Activated CD8-positive, alpha-beta memory T cell treated with anti-CD3 and anti-CD28 coated beads, Interleukin-2, amount 50 U/mL, for 1 hour (primary cell): ENCODE measurements around the gene MTX2.

Source experiments
- DNase-seq: peaks from one replicate; pipeline ENCODE4 v3.0.0-alpha.2; 2020; ENCODE audit errors: extremely low read depth

The MTX2 gene

DNA sequence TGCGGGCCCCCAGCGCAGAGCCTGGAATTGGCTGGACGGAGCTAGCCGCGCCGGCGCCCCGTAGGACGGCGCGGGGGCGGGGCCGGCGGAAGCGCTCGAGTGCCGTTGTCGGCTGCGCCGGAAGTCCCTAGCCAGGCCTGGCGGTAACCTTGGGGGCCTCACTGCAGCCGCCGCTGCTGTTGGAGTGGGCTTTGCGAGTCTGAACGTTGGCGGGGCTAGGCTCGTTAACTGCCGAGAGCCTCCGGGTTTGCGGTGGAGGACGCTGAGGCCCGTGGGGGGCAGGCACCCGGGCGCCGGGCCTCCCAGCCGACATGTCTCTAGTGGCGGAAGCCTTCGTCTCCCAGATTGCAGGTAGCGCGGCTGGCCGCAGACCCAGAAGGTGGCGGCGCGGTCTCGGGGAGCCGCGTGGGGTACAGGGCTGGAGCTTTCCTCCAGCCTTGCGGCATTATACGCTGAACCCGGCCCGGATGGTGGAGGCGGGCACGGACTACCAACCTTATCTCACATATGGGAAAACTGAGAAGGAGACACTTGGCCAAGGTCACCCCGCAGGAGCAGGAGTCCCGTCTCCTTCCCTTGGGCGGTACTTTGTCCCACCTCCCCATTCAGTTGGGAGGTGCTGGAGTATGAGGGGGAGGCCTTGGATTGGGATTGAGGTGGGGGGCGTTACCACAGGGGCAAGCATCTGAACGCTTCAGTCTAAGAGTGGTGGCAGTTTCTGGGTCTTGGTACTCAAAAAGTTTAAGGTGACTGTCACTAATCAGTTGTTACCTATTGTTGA, at the start of gene MTX2:
MTX2 (plus strand) TSS at position 124 of the 781 bp plus-strand sequence; CDS start at position 312, 188 bp downstream.
- peak; percentile 27 for DNase-seq

DNA sequence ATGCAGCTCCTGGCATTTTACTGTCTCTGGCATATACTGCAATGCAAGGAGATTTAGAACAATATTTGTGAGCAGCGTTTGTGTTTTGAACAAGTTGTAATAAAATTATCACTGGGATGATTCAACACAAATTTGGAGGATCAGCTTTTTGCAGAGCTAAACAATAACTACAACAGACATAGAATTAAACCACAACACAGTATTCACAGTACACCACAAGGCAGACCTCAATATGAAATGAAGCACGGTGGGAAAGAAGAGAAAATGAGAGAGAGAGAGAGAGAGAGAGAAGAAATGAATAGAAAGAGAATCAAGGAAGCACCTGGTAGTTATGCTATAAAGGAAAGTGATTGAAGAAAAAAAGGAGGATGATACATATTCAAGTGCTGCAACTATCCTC, 41.4 kb upstream of the MTX2 start:
- DNase-seq, result no peak

DNA sequence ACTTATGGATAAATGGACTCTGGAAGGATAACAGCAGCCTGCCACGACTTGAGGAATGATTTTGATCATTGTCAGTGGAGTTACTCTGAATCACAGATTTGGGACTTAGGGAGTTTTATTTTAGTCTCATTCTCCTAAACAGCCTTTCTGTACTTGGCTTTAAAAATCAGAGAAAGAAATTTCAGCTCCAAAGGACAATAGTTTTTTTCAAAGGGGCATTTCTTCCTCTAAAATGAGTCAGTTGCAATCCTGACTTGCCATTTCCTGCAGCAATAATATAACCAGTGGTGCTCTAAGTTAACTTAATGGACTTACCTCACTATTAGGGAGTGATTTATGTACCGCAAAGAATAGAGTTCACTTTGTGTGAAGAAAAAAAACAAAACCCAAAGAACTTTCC, 35.1 kb upstream of the MTX2 start:
- DNase-seq, result no peak

DNA sequence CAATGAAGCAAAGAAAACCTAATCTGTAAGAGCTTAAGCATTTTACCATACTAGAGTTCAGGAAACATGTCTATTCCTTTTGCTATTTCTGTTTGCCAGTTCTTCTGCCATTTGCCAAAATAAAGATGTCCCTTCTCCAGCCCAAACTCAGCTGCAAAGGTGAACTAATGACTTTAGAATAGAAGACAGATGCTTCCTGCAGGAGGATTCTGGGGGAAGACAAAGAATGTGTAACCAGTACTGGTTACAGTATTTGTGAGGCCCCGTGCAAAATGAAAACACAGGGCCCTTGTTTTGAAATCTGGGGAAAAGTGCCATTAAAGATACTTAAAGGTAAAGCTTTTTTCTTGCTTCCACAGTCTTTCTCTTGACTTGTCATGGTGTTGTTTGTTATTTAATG, 34.3 kb upstream of the MTX2 start:
- no peak for DNase-seq

DNA sequence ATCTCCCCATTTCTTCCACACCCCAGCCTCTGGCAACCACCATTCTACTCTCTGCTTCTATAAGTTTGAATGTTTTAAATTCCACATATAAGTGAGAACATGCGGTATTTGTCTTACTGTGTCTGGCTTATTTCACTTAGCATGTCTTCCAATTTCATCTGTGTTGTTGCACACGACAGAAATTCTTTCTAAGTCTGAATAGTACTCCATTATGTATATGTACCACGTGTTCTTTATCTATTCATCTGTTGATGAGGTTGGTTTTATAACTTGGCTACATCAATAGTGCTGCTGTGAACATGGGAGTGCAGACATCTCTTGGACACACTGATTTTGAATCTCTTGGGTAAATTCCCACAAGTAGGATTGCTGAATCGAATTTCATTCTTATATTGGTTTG, 31.8 kb upstream of the MTX2 start:
- DNase-seq, result no peak

DNA sequence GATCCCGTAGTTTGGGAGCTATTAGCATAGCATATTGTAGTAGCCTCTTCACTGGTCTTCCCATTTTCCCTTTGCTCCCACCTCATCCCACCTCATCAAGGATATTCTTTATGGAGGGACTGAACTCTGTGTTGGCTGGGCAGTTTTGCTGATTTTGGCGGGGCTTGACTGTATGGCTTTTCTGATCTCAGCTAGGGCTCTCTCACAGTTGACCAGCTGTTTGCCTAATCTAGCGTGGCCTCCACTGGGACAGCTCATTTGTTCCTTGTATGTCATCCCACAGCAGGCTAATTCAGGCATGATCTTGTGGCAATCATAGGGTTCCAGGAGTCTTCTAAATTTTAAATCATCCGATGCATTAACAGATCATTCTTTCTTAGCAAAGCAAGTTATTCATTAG, 30.2 kb upstream of the MTX2 start:
- no peak for DNase-seq

DNA sequence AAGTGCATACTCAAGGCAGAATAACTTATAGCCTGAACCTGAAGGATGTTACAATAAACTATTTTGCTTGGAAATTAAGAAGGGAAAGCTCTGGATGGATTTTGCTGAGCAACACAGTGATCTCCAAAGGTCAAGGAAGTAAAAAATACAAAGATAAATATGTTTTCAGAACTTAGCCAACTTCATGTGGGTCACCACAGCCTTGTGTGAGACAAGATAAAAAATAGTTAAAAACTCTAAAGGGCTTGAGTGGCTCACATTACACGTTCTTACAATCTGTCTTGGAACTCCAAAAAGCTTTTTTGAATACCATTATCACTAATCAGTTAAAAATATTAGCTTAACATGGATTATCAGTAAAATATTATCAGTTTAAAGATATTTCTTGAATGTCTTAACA, 28.9 kb upstream of the MTX2 start:
- DNase-seq, result no peak

DNA sequence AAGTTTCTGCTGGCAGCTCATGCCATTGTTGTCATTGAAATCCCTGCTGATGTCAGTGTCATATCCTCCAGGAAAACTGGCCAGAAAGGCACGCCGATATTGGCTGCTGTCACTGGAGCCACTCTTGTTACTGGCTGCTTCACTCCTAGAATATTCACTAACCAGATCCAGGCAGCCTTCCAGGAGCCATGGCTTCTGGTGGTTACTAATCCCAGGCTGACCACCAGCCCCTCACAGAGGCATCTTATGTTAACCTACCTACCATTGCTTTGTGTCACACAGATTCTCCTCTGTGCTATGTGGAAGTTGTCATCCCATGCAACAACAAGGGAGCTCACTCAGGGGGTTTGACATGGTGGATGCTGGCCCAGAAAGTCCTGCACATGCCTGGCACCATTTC, 27.0 kb upstream of the MTX2 start:
- no peak for DNase-seq

DNA sequence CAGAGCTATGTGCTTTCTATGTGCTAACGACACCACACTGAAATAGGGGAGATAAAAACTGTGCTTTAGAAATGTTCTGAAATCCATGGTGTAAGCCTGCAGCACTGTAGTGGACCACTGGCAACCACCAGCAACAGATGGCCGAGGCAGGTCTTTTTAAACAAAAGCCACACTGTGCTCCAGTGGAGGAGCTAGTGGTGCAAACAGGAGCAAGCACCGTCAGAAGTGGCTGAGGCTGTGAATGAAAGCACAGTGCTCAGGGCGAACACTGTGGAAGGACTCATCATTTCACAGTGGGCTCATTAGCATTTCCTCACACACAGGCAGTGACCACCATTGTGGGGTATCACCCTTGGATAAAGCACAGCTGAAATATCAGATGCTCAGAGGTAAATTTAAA, 22.9 kb upstream of the MTX2 start:
- no peak for DNase-seq

DNA sequence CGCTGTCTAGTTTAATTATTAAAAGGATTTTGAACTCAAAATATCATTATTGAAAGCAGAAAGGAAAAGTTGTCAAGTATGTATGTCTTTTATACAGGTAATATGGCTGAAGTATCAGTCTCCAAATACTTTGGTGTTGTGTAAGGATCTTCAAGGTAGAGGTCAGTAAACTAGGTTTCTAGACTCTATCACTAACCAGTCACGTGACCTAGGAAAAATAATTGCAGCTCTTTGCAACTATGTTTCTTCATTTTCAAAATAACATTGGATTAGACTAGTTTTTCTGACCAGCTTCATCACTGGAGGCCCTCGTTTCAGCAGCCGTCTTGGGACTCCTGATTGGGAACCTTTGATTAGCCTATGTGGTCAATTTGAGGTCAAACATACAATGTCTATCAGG, 21.4 kb upstream of the MTX2 start:
- DNase-seq, result no peak

DNA sequence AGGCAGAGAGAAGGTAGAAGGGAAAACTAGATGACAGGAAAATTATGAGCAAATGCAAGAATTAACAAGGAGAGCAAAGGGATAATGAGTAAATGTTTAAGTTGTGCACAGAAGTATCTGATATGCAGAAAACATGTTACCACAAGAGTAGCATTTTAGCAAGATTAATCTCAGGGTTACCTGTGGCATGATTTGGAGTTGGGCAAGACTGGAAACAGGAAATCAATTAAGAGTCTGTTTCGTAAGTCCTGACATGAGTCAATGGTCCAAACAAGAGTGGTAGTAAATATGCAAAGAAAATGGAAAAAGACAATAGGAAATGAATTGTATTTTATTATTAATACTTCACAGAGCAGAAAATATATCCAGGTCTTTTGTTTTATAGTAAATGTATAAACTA, 17.3 kb upstream of the MTX2 start:
- DNase-seq, result no peak

DNA sequence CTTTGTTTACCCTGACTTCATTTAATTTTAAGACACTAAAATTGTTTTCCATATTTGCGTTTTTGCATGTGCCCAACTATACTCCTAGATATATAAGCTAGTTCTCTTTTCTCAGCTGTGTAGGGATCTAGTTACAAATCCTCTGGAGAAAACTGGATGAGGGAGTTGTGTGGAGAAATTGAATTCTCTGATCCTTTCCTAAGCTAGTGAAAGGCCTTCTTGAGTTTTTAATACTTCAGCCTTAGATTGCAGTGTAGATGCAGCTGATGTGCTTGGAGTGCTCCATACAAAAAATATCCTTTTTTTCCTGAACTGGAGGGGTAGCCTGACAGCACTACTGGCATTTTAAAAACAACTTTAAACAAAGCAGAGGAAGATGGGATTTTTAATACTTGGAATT, 8.6 kb upstream of the MTX2 start:
- DNase-seq, result no peak

DNA sequence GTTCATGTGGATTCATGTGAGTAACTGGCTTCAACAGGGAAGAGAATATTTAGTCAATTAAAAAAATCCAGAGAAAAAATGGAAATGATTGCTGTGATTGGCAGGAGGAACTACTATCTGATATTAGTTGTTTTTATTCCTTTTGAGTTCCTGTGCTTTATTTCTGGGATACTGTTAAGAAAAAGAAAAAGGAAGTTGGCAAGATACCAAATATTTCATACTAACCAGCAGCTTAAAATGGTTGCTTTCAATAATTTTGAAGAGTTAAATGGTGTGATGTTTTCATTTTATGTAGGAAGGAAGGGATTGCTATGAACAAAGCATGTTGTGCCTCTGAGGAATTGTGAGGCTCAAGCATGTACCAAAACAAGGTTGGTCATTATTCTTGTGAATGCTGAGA, 8.1 kb upstream of the MTX2 start:
- DNase-seq, result no peak

DNA sequence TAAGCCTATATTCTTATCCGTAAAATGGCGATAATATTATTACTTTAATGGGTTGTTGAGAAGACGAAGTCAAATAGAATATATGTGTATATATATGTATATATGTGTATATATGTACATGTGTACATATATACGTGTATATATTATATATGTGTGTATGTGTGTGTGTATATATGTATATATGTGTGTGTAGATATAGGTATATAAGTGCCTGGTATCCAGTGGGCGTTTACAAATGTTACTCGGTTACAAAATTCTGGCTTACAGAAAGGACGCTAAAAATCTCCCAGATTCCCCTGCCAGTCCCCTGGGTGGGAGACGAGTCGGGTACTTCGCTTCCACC, 295 bp upstream of the MTX2 start:
- DNase-seq, result no peak

DNA sequence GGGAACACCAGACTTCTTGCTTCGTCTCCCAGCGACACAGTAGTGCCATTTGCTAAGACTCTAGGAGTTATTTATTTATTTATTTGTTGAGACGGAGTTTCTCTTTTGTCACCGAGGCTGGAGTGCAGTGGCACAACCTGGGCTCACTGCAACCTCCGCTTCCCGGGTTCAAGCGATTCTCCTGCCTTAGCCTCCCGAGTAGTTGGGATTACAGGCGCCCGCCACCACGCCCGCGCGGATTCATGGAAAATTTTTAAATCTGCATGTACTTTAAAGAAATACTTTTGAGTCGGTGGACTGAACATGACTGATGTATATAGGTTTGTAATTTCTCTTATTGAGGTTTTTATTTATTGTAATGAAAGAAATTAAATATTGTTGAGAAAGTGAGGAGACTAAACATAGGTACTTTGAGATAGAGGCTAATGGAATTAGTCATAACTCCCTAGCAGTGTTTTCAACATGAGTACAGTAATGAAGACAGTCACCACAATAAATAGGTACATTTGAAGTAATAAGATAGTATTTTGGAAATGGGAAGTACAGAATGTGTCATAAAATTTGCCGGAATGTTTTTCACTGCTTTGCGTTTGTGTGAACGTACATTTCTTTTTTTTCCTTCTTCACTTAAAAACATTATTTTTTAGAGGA, 983 bp downstream of the MTX2 start:
- DNase-seq, result no peak

DNA sequence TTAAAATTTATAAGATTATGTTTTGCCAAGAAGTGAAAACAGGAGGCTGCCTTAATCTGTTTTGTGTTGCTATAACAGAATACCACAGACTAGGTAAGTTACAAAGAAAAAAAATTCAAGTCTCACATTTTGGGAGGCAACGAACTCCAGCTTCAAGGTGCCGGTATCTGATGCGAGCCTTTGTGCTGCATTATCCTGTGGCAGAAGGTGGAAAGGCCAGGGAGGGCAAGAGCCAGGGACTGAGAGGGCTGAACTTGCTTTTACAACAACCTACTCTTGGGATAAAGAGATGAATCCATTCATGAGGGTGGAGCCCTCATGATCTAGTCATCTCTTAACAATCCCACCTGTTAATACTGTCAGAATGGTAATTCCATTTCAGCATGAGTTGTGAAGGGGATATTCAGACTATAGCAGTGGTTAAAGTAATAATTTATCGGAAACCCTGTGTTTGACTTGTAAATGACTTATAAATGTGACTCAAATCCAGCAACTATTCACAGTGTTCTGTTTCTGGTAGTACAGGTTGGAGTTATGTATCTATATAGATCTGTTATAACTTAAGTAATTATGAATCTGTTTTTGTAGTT, 3.7 kb downstream of the MTX2 start:
- DNase-seq, result no peak

DNA sequence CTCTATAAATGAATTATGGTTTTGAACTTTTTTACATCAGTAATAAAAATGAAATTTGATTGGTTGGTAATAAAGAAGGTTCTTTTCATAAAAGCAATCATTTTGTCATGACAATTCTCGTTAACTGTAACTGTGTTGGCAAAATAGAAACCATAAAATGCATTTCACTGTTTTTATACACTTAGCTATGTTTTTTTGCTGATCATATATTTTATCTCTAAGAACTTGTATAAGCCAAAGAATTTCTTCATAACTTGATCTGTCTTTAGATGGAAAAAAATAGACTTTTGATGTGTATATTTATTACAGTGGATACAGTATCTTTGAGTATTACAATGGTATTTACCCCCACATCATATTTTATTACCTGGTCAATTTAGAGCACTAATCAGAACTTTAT, 9.7 kb downstream of the MTX2 start:
- no peak for DNase-seq

DNA sequence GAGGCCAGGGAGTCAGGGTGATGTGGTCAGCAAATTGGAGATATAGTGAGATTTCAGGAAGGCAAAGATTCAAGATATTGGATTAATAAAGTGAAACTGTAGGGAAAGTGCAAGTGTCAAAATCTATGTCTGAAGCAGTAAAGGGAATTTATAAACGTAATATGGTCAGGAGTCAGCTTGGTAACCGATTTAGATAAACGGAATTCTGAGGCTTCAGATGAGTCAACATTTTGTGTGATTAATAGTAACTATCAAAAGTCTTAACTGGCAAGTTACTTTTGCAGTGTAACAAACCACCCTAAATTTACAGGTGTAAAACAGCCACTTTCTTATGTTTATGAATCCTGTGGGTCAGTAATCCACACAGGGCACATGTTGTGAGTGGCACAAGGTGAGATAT, 10.9 kb downstream of the MTX2 start:
- DNase-seq, result no peak

DNA sequence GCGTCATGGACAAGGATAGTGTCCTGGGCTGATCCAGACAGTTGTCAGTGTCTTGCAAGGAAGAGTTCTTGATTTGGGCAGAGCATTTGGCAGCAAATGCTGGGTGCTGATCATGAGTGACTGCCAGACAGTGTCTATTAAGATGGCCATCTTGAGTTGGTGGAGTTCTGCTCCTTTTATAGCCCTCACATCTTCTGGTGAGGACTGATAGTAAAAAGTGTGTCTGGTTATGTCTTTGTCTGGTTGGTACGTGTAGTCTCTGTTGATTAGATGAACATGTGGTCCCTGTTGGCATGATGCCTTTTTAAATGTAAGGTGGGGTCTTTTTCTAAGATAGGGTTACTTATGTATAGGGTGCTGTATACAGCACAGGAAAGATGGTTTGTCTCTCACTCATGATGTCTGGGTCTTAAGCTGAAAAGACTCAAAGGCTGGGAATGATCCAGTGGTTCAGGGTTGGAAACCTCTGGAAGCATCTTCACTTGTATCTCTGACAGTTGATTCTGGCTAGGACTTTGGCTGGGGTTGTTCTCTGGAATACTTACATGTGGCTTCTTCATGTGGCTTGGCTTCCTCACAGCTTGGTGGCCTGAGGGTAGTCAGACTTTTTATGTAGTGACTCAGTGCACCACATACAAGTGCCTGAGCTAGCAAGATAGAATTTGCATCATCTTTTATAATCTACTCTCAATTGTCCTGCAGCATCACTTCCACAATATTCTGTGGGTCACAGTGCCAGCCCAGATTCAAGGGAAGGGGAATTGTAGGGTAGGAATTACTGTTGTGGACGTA, 11.8 kb downstream of the MTX2 start:
- no peak for DNase-seq

DNA sequence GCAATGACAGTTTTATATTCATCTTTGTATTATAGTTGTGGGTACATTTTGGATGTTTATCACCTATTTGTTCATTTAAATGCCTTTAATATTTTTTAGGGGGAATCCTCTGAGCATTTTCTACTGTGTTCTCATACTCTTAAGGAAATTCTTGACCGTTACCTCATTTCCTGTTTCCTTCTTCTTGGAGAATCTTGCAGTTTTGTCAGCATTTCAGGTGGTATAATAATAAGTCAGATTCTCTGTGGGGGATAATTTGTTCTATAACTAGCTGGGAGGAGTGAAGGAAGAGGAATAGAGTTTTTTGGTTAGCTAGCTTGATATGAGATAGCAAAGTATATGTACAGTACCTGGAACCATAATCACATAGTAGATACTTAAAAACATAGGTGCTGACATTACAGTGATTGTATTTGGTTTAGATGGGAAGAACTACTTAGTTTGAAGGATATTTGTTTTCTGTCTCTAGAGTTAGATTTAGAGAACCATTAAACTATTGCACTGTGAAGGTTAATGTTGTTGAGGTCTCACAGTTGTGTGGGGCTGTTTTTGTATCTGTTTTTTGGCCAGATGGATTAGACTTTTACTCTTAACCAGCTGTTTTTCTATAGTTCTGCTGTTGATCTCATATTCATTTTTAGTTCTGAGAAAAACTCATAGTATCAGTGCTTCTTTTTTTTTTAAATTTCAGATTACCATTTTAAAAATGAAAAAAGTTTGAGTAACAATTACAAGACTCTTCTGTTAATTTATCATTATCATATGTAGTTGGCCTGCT, 14.2 kb downstream of the MTX2 start:
- DNase-seq, result no peak

DNA sequence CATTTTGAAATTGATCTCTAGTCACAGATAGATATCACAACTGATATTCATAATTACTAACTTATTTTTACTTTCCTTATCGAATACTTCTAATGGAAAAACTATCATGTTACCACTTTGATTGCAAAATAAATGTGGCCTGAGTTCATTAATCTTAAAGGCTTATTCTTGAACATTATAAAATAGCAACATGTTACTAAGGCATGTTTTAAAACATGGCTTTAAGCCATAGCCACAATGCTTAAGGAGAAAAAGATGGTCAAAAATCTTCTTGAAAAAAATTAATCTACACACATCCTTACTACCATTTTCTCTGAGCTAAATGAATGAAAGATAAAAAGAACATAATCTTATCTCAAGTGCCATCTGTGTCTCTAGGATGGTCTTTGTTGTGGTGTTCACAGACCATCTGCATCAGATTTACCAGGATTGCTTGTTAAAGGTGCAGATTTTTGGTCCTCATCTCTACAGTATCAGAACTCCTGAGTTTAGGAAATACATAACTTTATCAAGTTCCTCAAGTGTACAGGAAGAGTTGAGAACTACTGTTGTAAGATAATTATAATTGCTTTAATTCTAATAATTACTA, 15.3 kb downstream of the MTX2 start:
- no peak for DNase-seq
